Esophagus squamous epithelium (tissue), 5 donors: ENCODE data around the gene MAMSTR. TPM values are rescaled to one million over a fixed set of nuclear protein-coding genes. Genes with fewer than 3 reads are reported as not detected.
"Not testable (repeated sequence)": the region's sequence is repeated elsewhere in the genome, so short reads cannot be mapped to it uniquely, and the experiment has no call there.

ENCODE experiments used
- DNase-seq: peaks from one replicate; lab custom pipeline; 2025; lab: John Stamatoyannopoulos, UW
- H3K27ac ChIP-seq, 4 donors: fragments of 200-600 bp; sonication (generic); one replicate each; pipeline ENCODE4 v1.5.1; 2016 to 2019; ENCODE audit warnings: mild to moderate bottlenecking in 1 of 4
- H3K27me3 ChIP-seq, 4 donors: fragments of 200-600 bp; sonication (generic); 1 replicate in 3 of 4; 2 replicates in 1 of 4; pipeline versions ENCODE4 v1.5.1 to v1.6.0; 2017 to 2021; ENCODE audit warnings: antibody characterized with exemption in 1 of 4
- H3K36me3 ChIP-seq, 3 donors: fragments of 200-600 bp; sonication (generic); one replicate each; pipeline ENCODE4 v1.5.1; 2016 to 2019
- H3K4me1 ChIP-seq, 3 donors: fragments of 200-600 bp; sonication (generic); one replicate each; pipeline ENCODE4 v1.5.1; 2017 to 2019
- H3K4me3 ChIP-seq, 4 donors: fragments of 200-600 bp; sonication (generic); 1 replicate in 3 of 4; 2 replicates in 1 of 4; pipeline ENCODE4 v1.5.1; 2016 to 2019; ENCODE audit warnings: mild to moderate bottlenecking in 2 of 4, moderate library complexity in 1 of 4
- H3K9me3 ChIP-seq, 3 donors: fragments of 200-600 bp; sonication (generic); one replicate each; pipeline ENCODE4 v1.5.1; 2016 to 2019
- POLR2A ChIP-seq, 4 donors: fragments of 450-650 bp; IDR thresholded peaks; one replicate each; pipeline ENCODE4 v1.6.1; 2017; ENCODE audit warnings: antibody characterized with exemption in 4 of 4, mild to moderate bottlenecking in 4 of 4, moderate library complexity in 3 of 4
- WGBS, 2 donors: methylation state at CpG; one replicate each; pipeline ENCODE4 v1.1.5; 2018; 5-methylcytosine and 5-hydroxymethylcytosine counted together
- intact Hi-C: fragments of 100-400 bp; cut with DNase I; formaldehyde crosslinking; loops from one replicate; pipeline ENCODE4 v1.15.0; 2022
- total RNA-seq, 4 donors: library from RNA; depleted of rRNA; stranded (reverse); fragments of >200 nt; gene quantifications; one replicate each; pipeline ENCODE4 v1.1.0, GENCODE V29; 2016
- TF ChIP-seq, protein P1 (sequence below), 6 experiments: fragments of 450-650 bp in 4 of 6; fragments of 200-600 bp in 2 of 6; sonication (generic) in 2 of 6; IDR thresholded peaks; one replicate each; pipeline ENCODE4 v1.5.1; 2016 to 2019; ENCODE audit warnings: antibody characterized with exemption in 6 of 6, mild to moderate bottlenecking in 4 of 6, moderate library complexity in 4 of 6
- donor health status: DM: yes; HTN: yes; CAD: no.

MAMSTR gene, protein sequence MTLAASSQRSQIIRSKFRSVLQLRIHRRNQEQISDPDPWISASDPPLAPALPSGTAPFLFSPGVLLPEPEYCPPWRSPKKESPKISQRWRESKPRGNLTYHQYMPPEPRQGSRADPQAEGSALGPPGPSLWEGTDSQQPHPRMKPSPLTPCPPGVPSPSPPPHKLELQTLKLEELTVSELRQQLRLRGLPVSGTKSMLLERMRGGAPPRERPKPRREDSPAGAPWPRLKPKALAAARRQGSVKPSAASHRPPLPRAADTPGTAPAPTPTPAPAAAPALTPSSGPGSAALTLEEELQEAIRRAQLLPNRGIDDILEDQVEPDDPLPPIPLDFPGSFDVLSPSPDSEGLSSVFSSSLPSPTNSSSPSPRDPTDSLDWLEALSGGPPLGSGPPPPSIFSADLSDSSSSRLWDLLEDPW
- 1 to 10 TPM in 1 of 4 donors, under 1 TPM in 1, not detected in 2; 0.57 to 2.0 TPM for total RNA-seq

DNA sequence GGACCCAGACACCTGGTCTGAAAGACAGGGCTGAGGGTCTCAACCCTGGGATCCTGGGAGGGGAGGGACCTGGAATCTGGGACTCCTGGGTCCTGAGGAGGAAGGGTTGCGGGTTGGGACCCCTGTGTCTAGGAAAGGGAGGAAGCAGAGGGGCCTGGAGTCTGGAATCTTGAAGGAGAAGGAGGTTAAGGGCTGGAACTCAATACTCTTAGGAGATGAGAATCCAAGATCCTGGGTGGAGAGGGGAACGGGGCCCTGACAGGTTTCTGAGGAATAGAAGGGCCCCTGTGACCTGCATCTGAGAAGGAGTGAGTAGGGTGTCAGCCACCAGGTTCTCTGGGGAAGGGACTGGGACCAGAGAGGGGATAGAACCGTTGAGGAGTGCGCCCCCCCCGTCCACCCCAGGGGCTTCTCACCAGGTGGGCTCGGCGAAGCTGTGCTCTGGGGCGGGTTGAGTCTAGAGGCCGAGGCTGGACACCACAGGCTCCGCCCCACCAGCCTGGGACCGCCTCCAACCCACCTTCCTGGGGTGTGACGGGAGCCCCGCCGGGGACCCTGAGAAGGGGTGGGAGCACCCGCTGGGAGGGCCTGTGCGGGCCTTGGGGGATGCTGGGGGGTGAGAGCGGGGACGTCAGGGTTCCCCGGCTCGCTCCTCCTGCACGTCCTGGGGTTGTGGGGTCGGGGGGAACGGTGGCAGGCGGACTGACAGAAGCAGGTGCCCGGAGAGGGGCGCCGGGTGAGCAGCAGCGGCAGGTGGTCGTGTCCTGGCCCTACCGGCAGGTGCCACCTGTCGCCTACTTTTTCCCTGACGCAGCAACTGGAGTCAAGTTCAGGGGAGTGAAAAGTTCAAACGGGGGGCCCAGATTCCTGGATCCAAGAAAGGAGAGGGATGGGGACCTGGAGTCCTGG, at the start of gene MAMSTR:
Gene MAMSTR (minus strand): TSS at position 463 of the 909 bp plus-strand sequence. CDS start 694 bp downstream, outside the sequence.
- Histone ChIP-seq H3K36me3 (peaks cover 0 to 6% (median 0%) of the 10 kb centered on the region in 3 donors), H3K9me3 (no peaks in the 10 kb centered on the region), H3K27me3 (no peaks in the 10 kb centered on the region), H3K4me3 (peak within 1 kb of the TSS; percentile 40 to 75 (median 60)), H3K4me1 (peaks cover 23 to 69% (median 46%) of the 10 kb centered on the region in 3 donors), H3K27ac (peak within 1 kb of the TSS; percentile 76 to 92 (median 90))
- WGBS, 2 donors, result 69 to 80% methylated on average over 5 to 17 of the region's 33 CpGs
- intact Hi-C loops, result no loop called here
- TF ChIP-seq, protein P1, sequence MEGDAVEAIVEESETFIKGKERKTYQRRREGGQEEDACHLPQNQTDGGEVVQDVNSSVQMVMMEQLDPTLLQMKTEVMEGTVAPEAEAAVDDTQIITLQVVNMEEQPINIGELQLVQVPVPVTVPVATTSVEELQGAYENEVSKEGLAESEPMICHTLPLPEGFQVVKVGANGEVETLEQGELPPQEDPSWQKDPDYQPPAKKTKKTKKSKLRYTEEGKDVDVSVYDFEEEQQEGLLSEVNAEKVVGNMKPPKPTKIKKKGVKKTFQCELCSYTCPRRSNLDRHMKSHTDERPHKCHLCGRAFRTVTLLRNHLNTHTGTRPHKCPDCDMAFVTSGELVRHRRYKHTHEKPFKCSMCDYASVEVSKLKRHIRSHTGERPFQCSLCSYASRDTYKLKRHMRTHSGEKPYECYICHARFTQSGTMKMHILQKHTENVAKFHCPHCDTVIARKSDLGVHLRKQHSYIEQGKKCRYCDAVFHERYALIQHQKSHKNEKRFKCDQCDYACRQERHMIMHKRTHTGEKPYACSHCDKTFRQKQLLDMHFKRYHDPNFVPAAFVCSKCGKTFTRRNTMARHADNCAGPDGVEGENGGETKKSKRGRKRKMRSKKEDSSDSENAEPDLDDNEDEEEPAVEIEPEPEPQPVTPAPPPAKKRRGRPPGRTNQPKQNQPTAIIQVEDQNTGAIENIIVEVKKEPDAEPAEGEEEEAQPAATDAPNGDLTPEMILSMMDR (IDR thresholded peaks at IDR 0.05), result no peak
- TF ChIP-seq POLR2A (IDR thresholded peaks at IDR 0.05), result no peak
- no peak for DNase-seq

DNA sequence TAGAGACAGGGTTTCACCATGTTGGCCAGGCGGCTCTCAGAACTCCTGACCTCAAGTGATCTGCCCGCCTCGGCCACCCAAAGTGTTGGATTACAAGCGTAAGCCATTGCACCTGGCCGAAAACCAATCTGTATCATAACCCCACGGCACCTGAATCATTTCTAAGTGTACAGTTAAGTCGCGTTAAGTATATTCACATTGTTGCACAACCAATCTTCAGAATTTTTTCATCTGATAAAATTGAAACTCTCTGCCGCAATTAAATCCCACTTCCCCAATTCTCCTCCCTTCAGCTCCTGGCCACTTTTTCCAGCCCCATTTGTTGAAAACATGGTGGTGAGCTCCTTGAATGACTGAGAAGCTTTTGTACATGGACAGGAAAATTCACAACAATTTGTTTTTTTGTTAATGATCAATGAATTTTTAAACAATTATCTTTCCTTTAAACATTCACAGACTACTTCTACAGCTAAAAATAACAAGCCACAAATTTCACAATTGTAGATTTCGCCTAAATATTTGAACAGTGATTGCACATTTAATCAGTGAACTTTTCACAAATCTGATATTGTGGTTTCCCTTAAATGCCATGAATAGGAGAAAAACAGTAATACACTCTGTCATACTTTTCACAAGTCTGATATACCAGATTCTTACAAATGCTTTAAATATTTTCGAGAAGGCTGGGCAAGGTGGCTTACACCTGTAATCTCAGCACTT, 49.6 kb upstream of the MAMSTR start:
- WGBS, 2 donors, result 78 to 85% methylated on average over 11 of the region's 11 CpGs
- H3K4me3 ChIP-seq, result no peak overlapping the region
- H3K27me3 ChIP-seq, result no peaks in the 10 kb centered on the region
- TF ChIP-seq, protein P1 (IDR thresholded peaks at IDR 0.05), result no peak
- no peak for TF ChIP-seq POLR2A (IDR thresholded peaks at IDR 0.05)
- no peaks in the 10 kb centered on the region for H3K36me3 ChIP-seq
- H3K4me1 ChIP-seq, result peaks cover 3 to 27% (median 3%) of the 10 kb centered on the region in 3 donors
- no peak for DNase-seq
- no peak overlapping the region for H3K27ac ChIP-seq
- intact Hi-C loops, result no loop called here
- no peaks in the 10 kb centered on the region for H3K9me3 ChIP-seq

DNA sequence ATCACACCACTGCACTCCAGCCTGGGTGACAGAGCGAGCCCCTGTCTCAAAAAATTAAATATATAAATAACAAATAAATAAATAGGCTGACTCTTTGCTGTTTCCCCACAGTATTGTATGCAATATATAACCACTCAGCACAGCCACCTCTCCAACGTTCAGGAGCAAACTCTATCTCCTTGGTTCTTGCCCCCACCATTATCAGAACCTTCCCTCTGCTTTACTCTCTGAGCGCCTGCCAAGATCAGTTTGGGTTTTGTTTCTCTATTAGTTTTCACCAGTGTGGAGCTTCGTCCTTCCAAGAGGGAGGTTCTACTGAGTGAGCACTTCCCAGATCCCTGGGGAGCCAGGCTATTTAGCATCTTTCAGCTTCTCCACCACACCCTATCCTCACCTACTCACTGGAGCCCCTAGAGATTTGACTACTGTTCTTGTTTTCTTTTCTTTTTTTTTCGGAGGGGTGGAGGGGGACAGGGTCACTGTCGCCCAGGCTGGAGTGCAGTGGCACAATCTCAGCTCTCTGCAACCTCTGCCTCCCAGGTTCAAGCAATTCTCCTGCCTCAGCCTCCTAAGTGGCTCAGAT, 48.7 kb upstream of the MAMSTR start:
- H3K4me3 ChIP-seq, intact Hi-C loops, DNase-seq, H3K27me3 ChIP-seq, H3K36me3 ChIP-seq, H3K9me3 ChIP-seq, H3K27ac ChIP-seq: not testable (repeated sequence)
- H3K4me1 ChIP-seq, result peaks cover 3 to 23% (median 3%) of the 10 kb centered on the region in 3 donors
- 49 to 53% methylated on average over 6 of the region's 6 CpGs for WGBS, 2 donors

DNA sequence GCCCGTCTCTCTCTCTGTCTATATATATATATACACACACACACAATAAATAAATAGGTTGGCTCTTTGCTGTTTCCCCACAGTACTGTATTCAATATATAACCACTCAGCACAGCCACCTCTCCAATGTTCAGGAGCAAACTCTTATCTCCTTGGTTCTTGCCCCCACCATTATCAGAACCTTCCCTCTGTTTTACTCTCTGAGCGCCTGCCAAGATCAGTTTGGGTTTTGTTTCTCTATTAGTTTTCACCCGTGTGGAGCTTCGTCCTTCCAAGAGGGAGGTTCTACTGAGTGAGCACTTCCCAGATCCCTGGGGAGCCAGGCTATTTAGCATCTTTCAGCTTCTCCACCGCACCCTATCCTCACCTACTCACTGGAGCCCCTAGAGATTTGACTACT, 46.3 kb upstream of the MAMSTR start:
- intact Hi-C loops, DNase-seq, H3K36me3 ChIP-seq, H3K4me3 ChIP-seq, H3K27ac ChIP-seq, H3K9me3 ChIP-seq, H3K27me3 ChIP-seq: not testable (repeated sequence)
- H3K4me1 ChIP-seq, result peaks cover 0 to 12% (median under 1%) of the 10 kb centered on the region in 3 donors
- 36 to 41% methylated on average over 5 of the region's 5 CpGs for WGBS, 2 donors

DNA sequence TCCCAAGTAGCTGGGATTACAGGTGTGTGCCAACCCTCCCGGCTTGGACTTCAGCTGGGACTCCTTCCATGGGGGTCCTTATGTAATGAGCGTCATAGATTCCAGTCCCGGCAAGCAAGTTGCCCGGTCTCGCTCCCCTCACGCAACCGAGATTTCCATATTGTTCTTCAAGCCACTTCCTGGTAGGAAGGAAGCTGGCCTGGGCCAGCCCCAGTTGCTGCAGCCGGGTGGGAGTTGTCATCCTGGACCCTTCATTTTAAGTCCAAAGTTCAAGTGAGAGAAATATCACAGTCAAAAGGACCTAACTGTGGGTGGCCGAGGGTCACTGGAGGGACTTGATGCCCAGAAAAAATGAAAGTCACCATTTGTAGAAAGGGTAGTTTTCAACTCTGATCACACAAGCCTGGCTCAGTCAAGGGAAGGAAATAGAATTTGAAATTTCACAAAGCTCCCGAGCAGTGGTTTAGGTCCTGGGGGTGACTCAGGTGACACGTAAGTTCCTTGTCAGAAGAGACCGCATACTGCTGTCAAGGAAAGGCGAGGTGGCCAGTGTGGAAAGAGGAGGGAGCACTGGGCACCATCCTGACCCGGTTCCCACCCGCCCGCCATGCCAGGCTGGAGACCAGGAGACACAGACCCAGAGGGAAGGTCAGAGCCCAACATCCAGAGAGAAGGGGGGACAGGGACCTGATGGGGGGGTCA, 41.1 kb upstream of the MAMSTR start:
- Histone ChIP-seq H3K4me3 (no peak overlapping the region), H3K27me3 (peaks cover 0 to 15% (median 0%) of the 10 kb centered on the region in 4 donors), H3K36me3 (no peaks in the 10 kb centered on the region), H3K4me1 (peaks cover 0 to 9% (median 0%) of the 10 kb centered on the region in 3 donors), H3K27ac (peak overlapping the region in 3 of 4 donors; percentile 3 to 65 (median 61)), H3K9me3 (no peaks in the 10 kb centered on the region)
- intact Hi-C loops, result no loop called here
- no peak for TF ChIP-seq POLR2A (IDR thresholded peaks at IDR 0.05)
- TF ChIP-seq, protein P1 (IDR thresholded peaks at IDR 0.05), result no peak
- 48 to 60% methylated on average over 12 to 14 of the region's 16 CpGs for WGBS, 2 donors
- DNase-seq, result no peak
